ENCODE measurements around the gene KDM4B.

DNA sequence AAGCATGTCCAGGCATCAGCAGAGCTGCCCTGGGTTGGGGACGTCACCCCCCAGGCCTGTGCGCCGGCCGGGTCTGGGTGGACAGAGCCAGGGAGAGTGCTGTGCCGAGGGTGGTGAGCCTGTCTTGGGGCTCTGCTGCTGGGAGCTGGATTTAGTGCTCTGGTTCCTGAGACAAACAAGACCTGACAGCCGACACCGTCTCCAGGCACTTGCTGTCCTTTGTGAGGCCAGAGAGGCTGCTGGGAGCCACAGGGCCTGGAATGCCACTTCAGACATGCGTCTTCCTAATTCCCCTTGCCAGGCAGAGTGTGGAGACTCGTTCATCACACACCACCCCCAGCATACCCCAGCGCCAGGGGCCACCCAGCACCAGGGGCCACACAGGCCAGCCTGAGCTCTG, 165.8 kb downstream of the KDM4B start:
- TF ChIP-seq CTCF (conservative IDR thresholded peaks at IDR 0.05 in 1 of 2, IDR thresholded peaks at IDR 0.05 in 1 of 2; ENCODE audit: low read depth in 1 of 2, low read length in 2 of 2) (no peak), EZH2 (IDR thresholded peaks at IDR 0.05; ENCODE audit: low read length, missing control alignments) (no peak)
